H1 (cell line): ENCODE data around the gene LPXN. TPM values are rescaled to one million over a fixed set of nuclear protein-coding genes. Genes with fewer than 3 reads are reported as not detected.

Source experiments
- CHD1 ChIP-seq: IDR thresholded peaks from 2 replicates; pipeline ENCODE4 v1.6.1; 2012; ENCODE audit warnings: low read depth, low read length, improper control_type of control experiment
- EP300 ChIP-seq, 2 experiments: IDR thresholded peaks; 1 replicate in 1 of 2; 2 replicates in 1 of 2; pipeline ENCODE4 v1.6.1; 2011 to 2012; ENCODE audit warnings: low read depth in 2 of 2, low read length in 2 of 2, mild to moderate bottlenecking in 2 of 2, borderline replicate concordance in 1 of 2, inconsistent platforms in 1 of 2, moderate library complexity in 1 of 2
- SP4 ChIP-seq: IDR thresholded peaks from 2 replicates; pipeline ENCODE4 v1.6.1; 2012; ENCODE audit warnings: low read length, inconsistent platforms
- polyA plus RNA-seq, 7 experiments: library from polyadenylated mRNA; depleted of rRNA in 3 of 7; stranded (reverse) in 5 of 7; unstranded in 2 of 7; fragments of >200 nt in 5 of 7; fragments of 200-250 nt in 2 of 7; gene quantifications; 1 replicate in 5 of 7; 2 replicates in 1 of 7; 4 replicates in 1 of 7; pipeline versions ENCODE4 v1.2.1 to v1.2.3, GENCODE V29; 2011 to 2013; ENCODE audit warnings: missing spikeins in 2 of 7, mixed read lengths in 2 of 7
- total RNA-seq: library from RNA; stranded (reverse); fragmentation: NEBNext Ultra II Directional; extraction: Animal tissue kit (Norgen Biotek cat#: 25700); gene quantifications from 2 replicates; pipeline ENCODE4 v1.2.1, GENCODE V29; 2021

LPXN gene
- total and polyA plus RNA-seq, 2 of the 8 experiments (the other 6 are each of a cell fraction or from before 2014, with no cell fraction given): 1.4 to 2.7 TPM

- TF ChIP-seq EP300 (IDR thresholded peaks at IDR 0.05; ENCODE audit: borderline replicate concordance in 1 of 2, low read depth in 2 of 2, low read length in 2 of 2) (no peak), CHD1 (no peak), SP4 (no peak)
These were observed 79.8 kb downstream of the LPXN start (continued) for GRCh38 chr11:58495906-58496305.
